Activated T-helper 1 cell treated with Interleukin-2 at 50 U/mL for 16 hours (primary cell): ENCODE results near the gene ATOH7.
"Not testable (repeated sequence)": the region's sequence is repeated elsewhere in the genome, so short reads cannot be mapped to it uniquely, and the experiment has no call there.

Experiments
- DNase-seq: peaks from one replicate; pipeline ENCODE4 v3.0.0-alpha.2; 2020; ENCODE audit warnings: low read depth

Gene ATOH7

GRCh38 chr10:68231817-68232251 is at the start of gene ATOH7:
Gene ATOH7, minus strand, starts transcription at chr10:68232113. Its CDS starts 436 bp downstream, at chr10:68231677.
- DNase-seq: no peak

GRCh38 chr10:68280758-68281157 is 48.8 kb upstream of the ATOH7 start:
- no peak for DNase-seq

GRCh38 chr10:68278906-68279753 is 47.2 kb upstream of the ATOH7 start:
- DNase-seq: not testable (repeated sequence)

GRCh38 chr10:68277814-68278213 is 45.9 kb upstream of the ATOH7 start:
- not testable (repeated sequence) for DNase-seq

GRCh38 chr10:68276224-68276623 is 44.3 kb upstream of the ATOH7 start:
- no peak for DNase-seq

- DNase-seq: no peak
Measured at GRCh38 chr10:68275600-68276126, 43.8 kb upstream of the ATOH7 start.

- no peak for DNase-seq
Measured at GRCh38 chr10:68272833-68273232, 40.9 kb upstream of the ATOH7 start.

GRCh38 chr10:68271196-68271882 is 39.4 kb upstream of the ATOH7 start:
- no peak for DNase-seq

- DNase-seq: no peak
Measured at GRCh38 chr10:68269562-68270290, 37.8 kb upstream of the ATOH7 start.

- DNase-seq: no peak
Measured at GRCh38 chr10:68261132-68261856, 29.4 kb upstream of the ATOH7 start.

GRCh38 chr10:68253346-68253745 is 21.4 kb upstream of the ATOH7 start:
- DNase-seq: no peak

GRCh38 chr10:68251625-68252495 is 19.9 kb upstream of the ATOH7 start:
- no peak for DNase-seq

GRCh38 chr10:68251151-68251550 is 19.2 kb upstream of the ATOH7 start:
- no peak for DNase-seq

- DNase-seq: no peak
Measured at GRCh38 chr10:68249297-68249696, 17.4 kb upstream of the ATOH7 start.

GRCh38 chr10:68247931-68248330 is 16.0 kb upstream of the ATOH7 start:
- DNase-seq: no peak

- DNase-seq: not testable (repeated sequence)
Measured at GRCh38 chr10:68246397-68246796, 14.5 kb upstream of the ATOH7 start.

GRCh38 chr10:68242051-68242450 is 10.1 kb upstream of the ATOH7 start:
- DNase-seq: no peak

GRCh38 chr10:68239596-68240150 is 7.8 kb upstream of the ATOH7 start:
- no peak for DNase-seq

GRCh38 chr10:68239069-68239468 is 7.2 kb upstream of the ATOH7 start:
- DNase-seq: no peak

GRCh38 chr10:68238371-68238770 is 6.5 kb upstream of the ATOH7 start:
- DNase-seq: no peak
